Measurements from ENCODE around the gene PEDS1. TPM values are rescaled to one million over a fixed set of nuclear protein-coding genes. Genes with fewer than 3 reads are reported as not detected.

The PEDS1 gene
- total and polyA plus RNA-seq, 10 of the 15 experiments (the other 5 are each of a cell fraction or from before 2014, with no cell fraction given) = 1.7 to 25.6 (median 16.8) TPM

DNA sequence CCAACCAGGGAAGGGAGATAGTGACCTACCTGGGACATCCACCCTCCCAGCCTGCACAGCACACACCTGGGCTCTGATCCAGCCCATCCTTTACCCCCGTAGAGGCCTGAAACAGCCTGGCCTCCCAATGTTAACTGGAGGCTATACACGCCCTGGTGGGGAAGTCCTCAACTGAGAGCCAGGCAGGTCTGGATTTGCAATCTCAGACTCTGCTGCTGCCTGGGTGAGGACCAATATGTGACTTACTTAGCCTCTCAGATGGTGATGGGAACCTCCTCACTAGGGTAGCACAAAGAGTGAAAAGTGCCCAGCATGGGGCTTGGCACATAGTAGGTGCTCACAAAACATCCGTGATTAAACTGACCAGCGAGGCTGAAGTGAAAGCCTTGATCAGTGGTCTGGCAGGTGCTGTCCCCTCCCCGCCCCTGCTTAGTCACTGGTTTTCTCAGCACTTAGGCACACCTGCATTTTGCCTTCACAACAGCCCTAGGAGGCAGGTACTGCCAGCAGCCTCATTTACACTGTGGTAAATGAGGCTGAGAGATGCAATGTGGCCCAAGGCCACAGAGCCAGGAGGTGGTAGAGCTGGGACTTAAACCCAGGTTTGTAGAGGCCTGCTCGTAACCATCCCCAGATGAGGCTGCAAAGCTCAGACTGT lies 12.4 kb downstream of the PEDS1 start (continued):
- TF ChIP-seq ELK1 (IDR thresholded peaks at IDR 0.05; ENCODE audit: low read depth, low read length) (no peak), DPF2 (IDR thresholded peaks at IDR 0.05) (no peak), HDGF (IDR thresholded peaks at IDR 0.05) (no peak), NR2C2 (IDR thresholded peaks at IDR 0.05; ENCODE audit: borderline replicate concordance, control insufficient read depth, insufficient read length, low read depth) (no peak), KAT2A (conservative IDR thresholded peaks at IDR 0.05; ENCODE audit: control insufficient read depth, low read depth, low read length) (no peak)

GRCh38 chr20:50140339-50140859 lies 13.1 kb downstream of the PEDS1 start:
- Histone ChIP-seq H3K4me2 (ENCODE audit: control insufficient read depth, insufficient read depth) (no peak overlapping the region), H3K4me1 (ENCODE audit: control insufficient read depth, insufficient read depth, low read length) (no peaks in the 10 kb centered on the region), H3K36me3 (ENCODE audit: control insufficient read depth in 2 of 2, insufficient read depth in 2 of 2, low read length in 1 of 2) (peaks cover 0 to 20% of the 10 kb centered on the region in 2 experiments), H3K9me3 (replicated peaks; ENCODE audit: control insufficient read depth, insufficient read depth, low read length) (no peaks in the 10 kb centered on the region), H4K20me1 (ENCODE audit: control insufficient read depth, insufficient read depth) (no peaks in the 10 kb centered on the region), H3K9ac (ENCODE audit: control insufficient read depth, insufficient read depth, low read length) (no peak overlapping the region), H2AFZ (ENCODE audit: control insufficient read depth, low read depth, low read length) (no peak overlapping the region), H3K79me2 (ENCODE audit: control insufficient read depth, insufficient read depth, low read length) (no peaks in the 10 kb centered on the region), H3K27ac (ENCODE audit: control insufficient read depth, insufficient read depth) (no peak overlapping the region), H3K4me3 (no peak overlapping the region), H3K27me3 (replicated peaks in 1 of 2; ENCODE audit: control insufficient read depth in 2 of 2, insufficient read depth in 2 of 2, low read length in 1 of 2) (no peaks in the 10 kb centered on the region)
- SMC1A ChIA-PET (ENCODE audit: uncharacterized antibody, unreplicated experiment) = no interaction called here
- WGBS (ENCODE audit: insufficient coverage, insufficient replicate concordance, low lambda C conversion rate, missing lambda C conversion rate) = 98% methylated on average over 11 of the region's 11 CpGs
- no peak for FAIRE-seq
- in situ Hi-C loops (cut with MboI) (no loop called here), intact Hi-C loops (cut with micrococcal nuclease; ENCODE audit: unreplicated experiment) (no loop called here)
- CTCF ChIA-PET = interaction anchor here (0.9 kb wide), 1 partner anchor 29 kb away, joined by 4 read pairs; no protein-coding TSS in a partner anchor
- no peak for ATAC-seq
- no peak for DNase-seq (ENCODE audit: low read depth, low spot score)
- RAD21 ChIA-PET (ENCODE audit: unreplicated experiment) = no interaction called here
- POLR2A ChIA-PET = no interaction called here
- TSS peak; percentile 12 for BruUV-seq (replicated peaks)
- TF ChIP-seq YY1 (IDR thresholded peaks at IDR 0.05; ENCODE audit: low read depth, low read length) (no peak), RUNX3 (IDR thresholded peaks at IDR 0.05; ENCODE audit: low read length) (no peak), SIN3A (IDR thresholded peaks at IDR 0.05; ENCODE audit: low read depth, low read length) (no peak), ZNF274 (IDR thresholded peaks at IDR 0.05; ENCODE audit: insufficient read depth, insufficient read length) (no peak), SMC3 (IDR thresholded peaks at IDR 0.05; ENCODE audit: borderline replicate concordance, low read length) (no peak), HDGF (IDR thresholded peaks at IDR 0.05) (no peak), STAT1 (conservative IDR thresholded peaks at IDR 0.05) (no peak), TCF7 (IDR thresholded peaks at IDR 0.05; ENCODE audit: borderline replicate concordance) (no peak), KAT2A (conservative IDR thresholded peaks at IDR 0.05; ENCODE audit: control insufficient read depth, low read depth, low read length) (no peak), MLLT1 (IDR thresholded peaks at IDR 0.05) (no peak), ZNF622 (IDR thresholded peaks at IDR 0.05) (no peak), RELA (IDR thresholded peaks at IDR 0.05; ENCODE audit: borderline replicate concordance, partially characterized antibody) (no peak), YBX1 (IDR thresholded peaks at IDR 0.05) (no peak), ZNF217 (IDR thresholded peaks at IDR 0.05) (no peak), SUZ12 (IDR thresholded peaks at IDR 0.05; ENCODE audit: unreplicated experiment) (no peak), CBX3 (IDR thresholded peaks at IDR 0.05; ENCODE audit: borderline replicate concordance, low read depth) (no peak)
- TF ChIP-seq, protein P1, sequence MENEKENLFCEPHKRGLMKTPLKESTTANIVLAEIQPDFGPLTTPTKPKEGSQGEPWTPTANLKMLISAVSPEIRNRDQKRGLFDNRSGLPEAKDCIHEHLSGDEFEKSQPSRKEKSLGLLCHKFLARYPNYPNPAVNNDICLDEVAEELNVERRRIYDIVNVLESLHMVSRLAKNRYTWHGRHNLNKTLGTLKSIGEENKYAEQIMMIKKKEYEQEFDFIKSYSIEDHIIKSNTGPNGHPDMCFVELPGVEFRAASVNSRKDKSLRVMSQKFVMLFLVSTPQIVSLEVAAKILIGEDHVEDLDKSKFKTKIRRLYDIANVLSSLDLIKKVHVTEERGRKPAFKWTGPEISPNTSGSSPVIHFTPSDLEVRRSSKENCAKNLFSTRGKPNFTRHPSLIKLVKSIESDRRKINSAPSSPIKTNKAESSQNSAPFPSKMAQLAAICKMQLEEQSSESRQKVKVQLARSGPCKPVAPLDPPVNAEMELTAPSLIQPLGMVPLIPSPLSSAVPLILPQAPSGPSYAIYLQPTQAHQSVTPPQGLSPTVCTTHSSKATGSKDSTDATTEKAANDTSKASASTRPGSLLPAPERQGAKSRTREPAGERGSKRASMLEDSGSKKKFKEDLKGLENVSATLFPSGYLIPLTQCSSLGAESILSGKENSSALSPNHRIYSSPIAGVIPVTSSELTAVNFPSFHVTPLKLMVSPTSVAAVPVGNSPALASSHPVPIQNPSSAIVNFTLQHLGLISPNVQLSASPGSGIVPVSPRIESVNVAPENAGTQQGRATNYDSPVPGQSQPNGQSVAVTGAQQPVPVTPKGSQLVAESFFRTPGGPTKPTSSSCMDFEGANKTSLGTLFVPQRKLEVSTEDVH (IDR thresholded peaks at IDR 0.05; ENCODE audit: low read depth, partially characterized antibody) = no peak

All from GM12878 (cell line).